ENCODE data around the gene CYFIP2.

DNA sequence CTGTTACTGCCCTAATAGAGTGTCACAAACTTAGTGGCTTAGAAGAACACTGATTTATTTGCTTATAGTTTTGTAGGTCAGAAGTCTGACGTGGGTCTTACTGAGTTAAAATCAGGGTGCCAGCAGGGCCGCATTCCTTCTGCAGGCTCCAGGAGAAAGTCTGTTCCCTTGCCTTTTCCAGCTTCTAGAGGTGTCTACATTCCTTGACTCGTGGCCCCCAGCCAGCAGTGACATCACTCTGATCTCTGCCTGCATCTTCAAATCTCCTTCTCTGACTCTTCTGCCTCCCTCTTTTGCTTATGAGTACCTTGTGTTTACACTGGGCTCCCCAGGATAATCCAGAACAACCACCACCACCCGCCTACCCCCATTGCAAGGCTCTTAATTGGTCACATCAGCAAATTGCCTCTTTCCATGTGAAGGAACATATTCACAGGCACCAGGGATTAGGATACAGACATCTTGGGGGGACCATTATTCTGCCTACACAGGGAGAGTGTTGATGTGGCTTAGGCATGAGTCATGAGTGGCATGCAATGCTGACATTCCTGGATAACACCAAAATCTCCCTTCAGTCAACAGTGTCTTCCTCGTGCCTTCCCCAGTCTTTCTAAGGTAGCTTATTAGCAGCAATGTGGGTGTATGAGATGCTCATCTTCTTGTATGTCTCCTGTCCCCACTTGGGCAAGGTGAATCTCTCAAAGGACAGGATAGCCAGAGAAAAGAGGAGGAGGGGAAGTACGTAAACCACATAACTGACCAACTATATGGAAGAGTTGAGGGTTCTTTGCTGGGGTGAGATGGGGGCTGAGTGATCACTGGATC is 24.4 kb downstream of the CYFIP2 start:
- TF ChIP-seq, protein P1, sequence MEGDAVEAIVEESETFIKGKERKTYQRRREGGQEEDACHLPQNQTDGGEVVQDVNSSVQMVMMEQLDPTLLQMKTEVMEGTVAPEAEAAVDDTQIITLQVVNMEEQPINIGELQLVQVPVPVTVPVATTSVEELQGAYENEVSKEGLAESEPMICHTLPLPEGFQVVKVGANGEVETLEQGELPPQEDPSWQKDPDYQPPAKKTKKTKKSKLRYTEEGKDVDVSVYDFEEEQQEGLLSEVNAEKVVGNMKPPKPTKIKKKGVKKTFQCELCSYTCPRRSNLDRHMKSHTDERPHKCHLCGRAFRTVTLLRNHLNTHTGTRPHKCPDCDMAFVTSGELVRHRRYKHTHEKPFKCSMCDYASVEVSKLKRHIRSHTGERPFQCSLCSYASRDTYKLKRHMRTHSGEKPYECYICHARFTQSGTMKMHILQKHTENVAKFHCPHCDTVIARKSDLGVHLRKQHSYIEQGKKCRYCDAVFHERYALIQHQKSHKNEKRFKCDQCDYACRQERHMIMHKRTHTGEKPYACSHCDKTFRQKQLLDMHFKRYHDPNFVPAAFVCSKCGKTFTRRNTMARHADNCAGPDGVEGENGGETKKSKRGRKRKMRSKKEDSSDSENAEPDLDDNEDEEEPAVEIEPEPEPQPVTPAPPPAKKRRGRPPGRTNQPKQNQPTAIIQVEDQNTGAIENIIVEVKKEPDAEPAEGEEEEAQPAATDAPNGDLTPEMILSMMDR (IDR thresholded peaks at IDR 0.05) = no peak
- no peak for TF ChIP-seq E2F4 (CRISPR knock-in tag; IDR thresholded peaks at IDR 0.05; ENCODE audit: borderline replicate concordance, low read depth)
- TF ChIP-seq USF2 (CRISPR knock-in tag; IDR thresholded peaks at IDR 0.05) = no peak
- TF ChIP-seq, protein P2, sequence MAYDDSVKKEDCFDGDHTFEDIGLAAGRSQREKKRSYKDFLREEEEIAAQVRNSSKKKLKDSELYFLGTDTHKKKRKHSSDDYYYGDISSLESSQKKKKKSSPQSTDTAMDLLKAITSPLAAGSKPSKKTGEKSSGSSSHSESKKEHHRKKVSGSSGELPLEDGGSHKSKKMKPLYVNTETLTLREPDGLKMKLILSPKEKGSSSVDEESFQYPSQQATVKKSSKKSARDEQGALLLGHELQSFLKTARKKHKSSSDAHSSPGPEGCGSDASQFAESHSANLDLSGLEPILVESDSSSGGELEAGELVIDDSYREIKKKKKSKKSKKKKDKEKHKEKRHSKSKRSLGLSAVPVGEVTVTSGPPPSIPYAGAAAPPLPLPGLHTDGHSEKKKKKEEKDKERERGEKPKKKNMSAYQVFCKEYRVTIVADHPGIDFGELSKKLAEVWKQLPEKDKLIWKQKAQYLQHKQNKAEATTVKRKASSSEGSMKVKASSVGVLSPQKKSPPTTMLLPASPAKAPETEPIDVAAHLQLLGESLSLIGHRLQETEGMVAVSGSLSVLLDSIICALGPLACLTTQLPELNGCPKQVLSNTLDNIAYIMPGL (CRISPR knock-in tag; IDR thresholded peaks at IDR 0.05) = no peak
- TF ChIP-seq USF1 (CRISPR knock-in tag; IDR thresholded peaks at IDR 0.05) = no peak
- no peak for TF ChIP-seq ATF3 (CRISPR knock-in tag; conservative IDR thresholded peaks at IDR 0.05)

Measured in WTC11 (cell line).